Measurements from ENCODE around the gene LPAR6.

- TF ChIP-seq POLR2AphosphoS5 (IDR thresholded peaks at IDR 0.05) (no peak), CTCF (IDR thresholded peaks at IDR 0.05) (no peak)
These were observed 17.0 kb upstream of the LPAR6 start for GRCh38 chr13:48429886-48430285.
